SK-N-SH (cell line): Measurements from ENCODE around the gene TUFT1. TPM values are rescaled to one million over a fixed set of nuclear protein-coding genes. Genes with fewer than 3 reads are reported as not detected.
A peak's percentile ranks its signal among the peaks of the same experiment; 100 is the strongest.

Source experiments
- CTCF ChIA-PET: fragments of 300-600, 350-600 bp; formaldehyde crosslinking; extraction: SDS; loops from one replicate; lab custom pipeline; 2021; lab: Yijun Ruan, JAX
- POLR2A ChIA-PET: fragments of 350-600 bp; sonication (Branson Sonifier 250); formaldehyde crosslinking; extraction: SDS; loops from one replicate; lab custom pipeline; 2020; ENCODE audit warnings: antibody characterized with exemption, inconsistent platforms; lab: Yijun Ruan, JAX
- DNase-seq: peaks from one replicate; pipeline ENCODE4 v3.0.0; 2012
- H2AFZ ChIP-seq: fragments of 200-600 bp; sonication (generic); 2 replicates; pipeline ENCODE4 v1.8.1; 2016; ENCODE audit warnings: antibody characterized with exemption, mild to moderate bottlenecking, low read depth
- H3F3A ChIP-seq: fragments of 200-600 bp; sonication (generic); replicated peaks from 2 replicates; pipeline ENCODE3; 2016; ENCODE audit warnings: antibody characterized with exemption, mild to moderate bottlenecking; ENCODE audit not compliant: insufficient read depth
- H3K27ac ChIP-seq, 2 experiments: fragments of 200-500 bp in 1 of 2; fragments of 200-600 bp in 1 of 2; sonication (Bioruptor generic) in 1 of 2; sonication (generic), shearing (Covaris generic) in 1 of 2; 2 replicates each; pipeline versions ENCODE4 v1.5.1 to v1.6.1; 2014 to 2016; ENCODE audit warnings: low read depth in 2 of 2, inconsistent platforms in 1 of 2, low read length in 1 of 2, mild to moderate bottlenecking in 1 of 2, mixed read lengths in 1 of 2
- H3K27me3 ChIP-seq: fragments of 200-600 bp; sonication (generic), shearing (Covaris generic); 2 replicates; pipeline ENCODE4 v1.6.1; 2016; ENCODE audit warnings: mixed run types; ENCODE audit not compliant: insufficient read depth
- H3K36me3 ChIP-seq, 2 experiments: fragments of 200-500 bp in 1 of 2; fragments of 200-600 bp in 1 of 2; sonication (Bioruptor generic) in 1 of 2; sonication (generic) in 1 of 2; replicated peaks in 1 of 2; 2 replicates each; pipeline versions ENCODE3 to v1.5.1; 2014 to 2016; ENCODE audit warnings: low read length in 1 of 2, mild to moderate bottlenecking in 1 of 2; ENCODE audit not compliant: insufficient read depth in 2 of 2, control insufficient read depth in 1 of 2
- H3K4me1 ChIP-seq, 2 experiments: fragments of 200-500 bp in 1 of 2; fragments of 200-600 bp in 1 of 2; sonication (Bioruptor generic) in 1 of 2; sonication (generic), shearing (Covaris generic) in 1 of 2; 2 replicates each; pipeline versions ENCODE4 v1.5.1 to v1.6.1; 2014 to 2016; ENCODE audit warnings: low read depth in 1 of 2, low read length in 1 of 2, mixed run types in 1 of 2; ENCODE audit not compliant: insufficient read depth in 2 of 2, control insufficient read depth in 1 of 2
- H3K4me2 ChIP-seq: fragments of 200-600 bp; sonication (generic), shearing (Covaris generic); 2 replicates; pipeline ENCODE4 v1.6.1; 2017; ENCODE audit warnings: mixed run types
- H3K4me3 ChIP-seq, 2 experiments: fragments of 200-500 bp in 1 of 2; fragments of 200-600 bp in 1 of 2; sonication (Bioruptor generic) in 1 of 2; sonication (generic), shearing (Covaris generic) in 1 of 2; 2 replicates each; pipeline versions ENCODE4 v1.5.1 to v1.8.1; 2014 to 2016; ENCODE audit warnings: low read depth in 2 of 2, inconsistent platforms in 1 of 2, low read length in 1 of 2, mild to moderate bottlenecking in 1 of 2, mixed read lengths in 1 of 2, moderate library complexity in 1 of 2
- H3K79me2 ChIP-seq: fragments of 200-600 bp; sonication (generic); 2 replicates; pipeline ENCODE4 v1.8.1; 2017; ENCODE audit warnings: mild to moderate bottlenecking; ENCODE audit not compliant: insufficient read depth
- H3K9ac ChIP-seq: fragments of 200-600 bp; sonication (generic); 2 replicates; pipeline ENCODE4 v1.6.1; 2017; ENCODE audit warnings: mixed run types
- H3K9me2 ChIP-seq: fragments of 200-600 bp; sonication (generic); 2 replicates; pipeline ENCODE4 v1.6.1; 2017; ENCODE audit warnings: mixed run types
- H3K9me3 ChIP-seq: fragments of 200-600 bp; sonication (generic); 2 replicates; pipeline ENCODE4 v1.6.1; 2017; ENCODE audit warnings: mixed run types, mild to moderate bottlenecking, moderate library complexity
- H4K20me1 ChIP-seq: fragments of 200-600 bp; sonication (generic); 2 replicates; pipeline ENCODE4 v1.6.1; 2017; ENCODE audit warnings: mild to moderate bottlenecking, mixed run types; ENCODE audit not compliant: insufficient read depth
- CHD2 ChIP-seq: fragments of 150-350 bp; IDR thresholded peaks from 2 replicates; pipeline ENCODE4 v1.6.1; 2018; ENCODE audit warnings: low read length; ENCODE audit not compliant: partially characterized antibody
- ELF1 ChIP-seq: IDR thresholded peaks from 2 replicates; pipeline ENCODE4 v1.4.0; 2012
- EP300 ChIP-seq, 2 experiments: IDR thresholded peaks; 2 replicates each; pipeline versions ENCODE4 v1.4.0 to v1.6.1; 2012; ENCODE audit warnings: borderline replicate concordance in 1 of 2, low read depth in 1 of 2, low read length in 1 of 2
- EZH2phosphoT487 ChIP-seq: fragments of 200-600 bp; sonication (generic); IDR thresholded peaks from 2 replicates; pipeline ENCODE4 v1.6.1; 2017; ENCODE audit warnings: low read depth, mixed run types, mild to moderate bottlenecking, antibody characterized with exemption, moderate library complexity, borderline replicate concordance
- FOXJ3 ChIP-seq: sonication (generic); formaldehyde crosslinking; IDR thresholded peaks from 2 replicates; pipeline ENCODE4 v1.5.1; 2020; ENCODE audit warnings: mild to moderate bottlenecking, missing genetic modification reagents
- FOXM1 ChIP-seq: IDR thresholded peaks from 2 replicates; pipeline ENCODE4 v1.4.0; 2012; ENCODE audit warnings: low read depth, mild to moderate bottlenecking
- GABPA ChIP-seq: IDR thresholded peaks from 2 replicates; pipeline ENCODE4 v1.4.0; 2012; ENCODE audit warnings: low read depth, mild to moderate bottlenecking
- GATA2 ChIP-seq: sonication (generic); formaldehyde crosslinking; IDR thresholded peaks from 2 replicates; pipeline ENCODE4 v1.5.0; 2020; ENCODE audit warnings: mild to moderate bottlenecking, missing genetic modification reagents
- JUND ChIP-seq: IDR thresholded peaks from 2 replicates; pipeline ENCODE4 v1.4.0; 2012
- MEF2A ChIP-seq: IDR thresholded peaks from 2 replicates; pipeline ENCODE4 v1.4.0; 2012; ENCODE audit warnings: low read depth, borderline replicate concordance
- MXI1 ChIP-seq: IDR thresholded peaks from 2 replicates; pipeline ENCODE4 v1.6.1; 2012; ENCODE audit warnings: mild to moderate bottlenecking, low read depth, low read length, improper control_type of control experiment
- NFIC ChIP-seq: IDR thresholded peaks from 2 replicates; pipeline ENCODE4 v1.4.0; 2012; ENCODE audit warnings: borderline replicate concordance
- NRF1 ChIP-seq: IDR thresholded peaks from 2 replicates; pipeline ENCODE4 v1.6.1; 2012; ENCODE audit warnings: low read depth, mild to moderate bottlenecking, low read length
- POLR2AphosphoS5 ChIP-seq: IDR thresholded peaks from 2 replicates; pipeline ENCODE4 v1.6.1; 2012; ENCODE audit warnings: low read depth, low read length
- RAD21 ChIP-seq: IDR thresholded peaks from 2 replicates; pipeline ENCODE4 v1.6.1; 2012; ENCODE audit warnings: mild to moderate bottlenecking, low read length
- RFX5 ChIP-seq: IDR thresholded peaks from 2 replicates; pipeline ENCODE4 v1.6.1; 2012; ENCODE audit warnings: mild to moderate bottlenecking, improper control_type of control experiment, low read length
- RXRA ChIP-seq: IDR thresholded peaks from 2 replicates; pipeline ENCODE4 v1.4.0; 2012; ENCODE audit warnings: low read depth, mild to moderate bottlenecking, borderline replicate concordance
- SIN3A ChIP-seq: IDR thresholded peaks from 2 replicates; pipeline ENCODE4 v1.6.1; 2012; ENCODE audit warnings: low read depth, mild to moderate bottlenecking, low read length, moderate library complexity, borderline replicate concordance
- SMC3 ChIP-seq: IDR thresholded peaks from 2 replicates; pipeline ENCODE4 v1.6.1; 2012; ENCODE audit warnings: low read depth, low read length, improper control_type of control experiment
- TAF1 ChIP-seq: IDR thresholded peaks from 2 replicates; pipeline ENCODE4 v1.6.1; 2012; ENCODE audit warnings: low read depth, mild to moderate bottlenecking, low read length, moderate library complexity, borderline replicate concordance
- TCF12 ChIP-seq: IDR thresholded peaks from 2 replicates; pipeline ENCODE4 v1.4.0; 2012
- TEAD4 ChIP-seq: IDR thresholded peaks from 2 replicates; pipeline ENCODE4 v1.4.0; 2012; ENCODE audit warnings: mild to moderate bottlenecking, borderline replicate concordance; ENCODE audit not compliant: insufficient read depth
- YY1 ChIP-seq: IDR thresholded peaks from 2 replicates; pipeline ENCODE4 v1.4.0; 2012; ENCODE audit warnings: low read depth, mild to moderate bottlenecking
- ZBTB33 ChIP-seq: IDR thresholded peaks from 2 replicates; pipeline ENCODE4 v1.4.0; 2012; ENCODE audit warnings: low read depth, borderline replicate concordance
- WGBS: methylation state at CpG from one replicate; pipeline ENCODE4 v1.1.6; 2017; ENCODE audit warnings: low lambda C conversion rate; 5-methylcytosine and 5-hydroxymethylcytosine counted together
- polyA plus RNA-seq, 3 experiments: library from polyadenylated mRNA; depleted of rRNA; stranded (reverse); fragments of >200 nt; gene quantifications; 2 replicates each; pipeline ENCODE4 v1.2.3, GENCODE V29; 2012
- TF ChIP-seq, protein P1 (sequence below): fragments of 150-350 bp; IDR thresholded peaks from 2 replicates; pipeline ENCODE4 v1.6.1; 2017; ENCODE audit warnings: antibody characterized with exemption, low read length, low read depth, borderline replicate concordance
- TF ChIP-seq, protein P2 (sequence below): fragments of 150-350 bp; IDR thresholded peaks from 2 replicates; pipeline ENCODE4 v1.6.1; 2016; ENCODE audit warnings: mild to moderate bottlenecking, low read depth, low read length
- TF ChIP-seq, protein P3 (sequence below): fragments of 200-600 bp; sonication (generic); IDR thresholded peaks from 2 replicates; pipeline ENCODE4 v1.6.1; 2017; ENCODE audit warnings: antibody characterized with exemption, mild to moderate bottlenecking, moderate library complexity
- TF ChIP-seq, protein P4 (sequence below): IDR thresholded peaks from 2 replicates; pipeline ENCODE4 v1.4.0; 2012; ENCODE audit warnings: low read depth, borderline replicate concordance

The TUFT1 gene
- polyA plus RNA-seq, 1 of the 3 experiments (the other 2 are of a cell fraction) = 20.6 TPM

DNA sequence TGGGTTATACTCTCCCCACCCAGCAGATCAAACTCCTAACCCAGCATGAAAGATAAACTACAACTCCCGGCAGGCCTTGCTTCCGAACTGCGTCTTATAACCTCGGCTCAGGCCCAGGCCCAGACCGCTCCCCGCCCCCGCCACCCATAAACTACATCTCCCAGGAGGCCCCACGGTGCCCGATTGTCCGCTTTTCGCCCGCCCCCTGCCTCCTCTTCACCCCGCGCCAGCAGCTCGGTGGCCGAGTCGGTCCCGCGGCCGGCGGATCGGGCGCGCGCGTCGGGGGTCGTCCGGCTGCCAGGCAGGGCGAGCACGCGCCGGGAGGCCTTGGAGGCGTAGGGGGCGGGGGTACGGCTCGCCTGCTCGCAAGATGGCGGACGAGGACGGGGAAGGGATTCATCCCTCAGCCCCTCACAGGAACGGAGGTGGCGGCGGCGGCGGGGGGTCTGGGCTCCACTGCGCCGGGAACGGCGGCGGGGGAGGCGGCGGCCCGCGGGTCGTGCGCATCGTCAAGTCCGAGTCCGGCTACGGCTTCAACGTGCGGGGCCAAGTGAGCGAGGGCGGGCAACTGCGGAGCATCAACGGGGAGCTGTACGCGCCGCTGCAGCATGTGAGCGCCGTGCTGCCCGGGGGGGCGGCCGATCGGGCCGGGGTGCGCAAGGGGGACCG lies 71.9 kb downstream of the TUFT1 start, which contains the start of gene SNX27:
TSS of gene SNX27 (plus strand) at position 219 of the 669 bp plus-strand sequence. CDS start at position 371, 152 bp downstream.
- Histone ChIP-seq H3K79me2 (peaks cover 50% of the 10 kb centered on the region), H3F3A (peaks cover 16% of the 10 kb centered on the region), H4K20me1 (peaks cover 12% of the 10 kb centered on the region), H3K27ac (peak within 1 kb of the TSS; percentile 66 to 87), H3K27me3 (no peaks in the 10 kb centered on the region), H3K36me3 (peaks cover 0 to 12% of the 10 kb centered on the region in 2 experiments), H3K4me3 (peak within 1 kb of the TSS; percentile 77 to 87), H3K9ac (peak within 1 kb of the TSS; percentile 83), H3K9me2 (no peaks in the 10 kb centered on the region), H3K9me3 (no peaks in the 10 kb centered on the region), H3K4me2 (peak within 1 kb of the TSS; percentile 90), H2AFZ (peak within 1 kb of the TSS; percentile 89), H3K4me1 (peaks cover 12 to 17% of the 10 kb centered on the region in 2 experiments; a peak in 3 of 4 replicates)
- ChIA-PET CTCF (interaction anchor here (0.6 to 1.0 kb wide), 4 partner anchors 18 to 360 kb away, joined by 3 to 4 read pairs (median 4); no protein-coding TSS in a partner anchor), POLR2A (interaction anchor here (1.0 to 1.4 kb wide), 2 partner anchors 71 to 116 kb away, joined by 4 read pairs; partner anchors contain the start of gene TUFT1)
- DNase-seq = peak; percentile 94
- under 1% methylated on average over 39 of the region's 79 CpGs for WGBS
- peak; percentile 12; the same call in 1 of the 2 replicates for TF ChIP-seq TAF1
- peak; percentile 95 for TF ChIP-seq CHD2
- no peak for TF ChIP-seq RFX5
- TF ChIP-seq ZBTB33 = peak; percentile 35; the same call in 1 of the 2 replicates
- TF ChIP-seq, protein P1, sequence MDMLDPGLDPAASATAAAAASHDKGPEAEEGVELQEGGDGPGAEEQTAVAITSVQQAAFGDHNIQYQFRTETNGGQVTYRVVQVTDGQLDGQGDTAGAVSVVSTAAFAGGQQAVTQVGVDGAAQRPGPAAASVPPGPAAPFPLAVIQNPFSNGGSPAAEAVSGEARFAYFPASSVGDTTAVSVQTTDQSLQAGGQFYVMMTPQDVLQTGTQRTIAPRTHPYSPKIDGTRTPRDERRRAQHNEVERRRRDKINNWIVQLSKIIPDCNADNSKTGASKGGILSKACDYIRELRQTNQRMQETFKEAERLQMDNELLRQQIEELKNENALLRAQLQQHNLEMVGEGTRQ = no peak
- TF ChIP-seq, protein P2, sequence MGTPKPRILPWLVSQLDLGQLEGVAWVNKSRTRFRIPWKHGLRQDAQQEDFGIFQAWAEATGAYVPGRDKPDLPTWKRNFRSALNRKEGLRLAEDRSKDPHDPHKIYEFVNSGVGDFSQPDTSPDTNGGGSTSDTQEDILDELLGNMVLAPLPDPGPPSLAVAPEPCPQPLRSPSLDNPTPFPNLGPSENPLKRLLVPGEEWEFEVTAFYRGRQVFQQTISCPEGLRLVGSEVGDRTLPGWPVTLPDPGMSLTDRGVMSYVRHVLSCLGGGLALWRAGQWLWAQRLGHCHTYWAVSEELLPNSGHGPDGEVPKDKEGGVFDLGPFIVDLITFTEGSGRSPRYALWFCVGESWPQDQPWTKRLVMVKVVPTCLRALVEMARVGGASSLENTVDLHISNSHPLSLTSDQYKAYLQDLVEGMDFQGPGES = no peak
- TF ChIP-seq POLR2AphosphoS5 = no peak
- peak; percentile 41; the same call in 1 of the 2 replicates for TF ChIP-seq TCF12
- TF ChIP-seq YY1 = peak; percentile 89
- no peak for TF ChIP-seq MEF2A
- TF ChIP-seq EZH2phosphoT487 = no peak
- TF ChIP-seq, protein P3, sequence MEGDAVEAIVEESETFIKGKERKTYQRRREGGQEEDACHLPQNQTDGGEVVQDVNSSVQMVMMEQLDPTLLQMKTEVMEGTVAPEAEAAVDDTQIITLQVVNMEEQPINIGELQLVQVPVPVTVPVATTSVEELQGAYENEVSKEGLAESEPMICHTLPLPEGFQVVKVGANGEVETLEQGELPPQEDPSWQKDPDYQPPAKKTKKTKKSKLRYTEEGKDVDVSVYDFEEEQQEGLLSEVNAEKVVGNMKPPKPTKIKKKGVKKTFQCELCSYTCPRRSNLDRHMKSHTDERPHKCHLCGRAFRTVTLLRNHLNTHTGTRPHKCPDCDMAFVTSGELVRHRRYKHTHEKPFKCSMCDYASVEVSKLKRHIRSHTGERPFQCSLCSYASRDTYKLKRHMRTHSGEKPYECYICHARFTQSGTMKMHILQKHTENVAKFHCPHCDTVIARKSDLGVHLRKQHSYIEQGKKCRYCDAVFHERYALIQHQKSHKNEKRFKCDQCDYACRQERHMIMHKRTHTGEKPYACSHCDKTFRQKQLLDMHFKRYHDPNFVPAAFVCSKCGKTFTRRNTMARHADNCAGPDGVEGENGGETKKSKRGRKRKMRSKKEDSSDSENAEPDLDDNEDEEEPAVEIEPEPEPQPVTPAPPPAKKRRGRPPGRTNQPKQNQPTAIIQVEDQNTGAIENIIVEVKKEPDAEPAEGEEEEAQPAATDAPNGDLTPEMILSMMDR = no peak
- no peak for TF ChIP-seq TEAD4
- peak; percentile 3; the same call in 1 of the 2 replicates for TF ChIP-seq NRF1
- TF ChIP-seq GATA2 (CRISPR knock-in tag) = no peak
- TF ChIP-seq EP300 (IDR thresholded peaks at IDR 0.05; ENCODE audit: borderline replicate concordance in 1 of 2, low read depth in 1 of 2, low read length in 1 of 2) = no peak; a peak in 1 of 4 replicates
- TF ChIP-seq FOXM1 = no peak
- no peak for TF ChIP-seq FOXJ3 (CRISPR knock-in tag)
- TF ChIP-seq SMC3 = 0 out of 2 replicates have a peak, but pooled peaks have one; percentile 4
- TF ChIP-seq RXRA = no peak; the same call in 1 of the 2 replicates
- TF ChIP-seq MXI1 = peak; percentile 58
- TF ChIP-seq NFIC = peak; percentile 28; the same call in 1 of the 2 replicates
- TF ChIP-seq JUND = no peak
- TF ChIP-seq, protein P4, sequence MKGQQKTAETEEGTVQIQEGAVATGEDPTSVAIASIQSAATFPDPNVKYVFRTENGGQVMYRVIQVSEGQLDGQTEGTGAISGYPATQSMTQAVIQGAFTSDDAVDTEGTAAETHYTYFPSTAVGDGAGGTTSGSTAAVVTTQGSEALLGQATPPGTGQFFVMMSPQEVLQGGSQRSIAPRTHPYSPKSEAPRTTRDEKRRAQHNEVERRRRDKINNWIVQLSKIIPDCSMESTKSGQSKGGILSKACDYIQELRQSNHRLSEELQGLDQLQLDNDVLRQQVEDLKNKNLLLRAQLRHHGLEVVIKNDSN = no peak
- TF ChIP-seq SIN3A = 0 out of 2 replicates have a peak, but pooled peaks have one; percentile 50
- TF ChIP-seq GABPA = peak; percentile 50
- no peak for TF ChIP-seq RAD21
- peak; percentile 60 for TF ChIP-seq ELF1
